D341Med (cell line): ENCODE measurements around the gene PRR14L.

ENCODE experiments used
- DNase-seq: peaks from one replicate; pipeline ENCODE4 v3.0.0; 2012; ENCODE audit warnings: low spot score

The PRR14L gene

DNA sequence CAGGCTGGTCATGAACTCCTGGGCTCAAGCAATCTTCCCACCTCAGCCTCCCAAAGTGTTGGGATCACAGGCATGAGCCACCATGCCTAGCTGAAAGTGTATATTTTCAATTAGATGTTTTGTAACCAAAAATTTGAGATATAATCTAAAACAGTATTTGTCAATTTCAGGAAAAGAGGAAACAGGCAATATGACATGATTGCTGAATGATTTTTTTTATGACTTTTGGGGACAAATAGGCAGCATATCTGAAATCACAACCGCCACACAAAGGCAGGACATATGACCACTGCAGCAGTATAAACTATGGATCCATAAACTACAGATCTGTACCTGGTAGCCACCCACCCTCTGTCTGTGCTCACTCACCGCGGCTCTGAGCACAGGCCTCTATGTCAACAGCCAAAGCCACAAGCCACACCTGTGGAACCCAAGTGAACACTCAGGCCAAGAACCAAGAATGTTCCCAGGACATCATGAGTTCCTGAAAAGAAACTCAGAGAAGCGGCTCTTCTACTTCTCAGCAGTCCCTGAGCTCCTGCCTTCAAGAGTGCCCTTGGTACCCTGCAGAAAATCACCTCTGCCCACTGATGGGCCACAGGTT lies 110.4 kb downstream of the PRR14L start:
- DNase-seq = no peak

DNA sequence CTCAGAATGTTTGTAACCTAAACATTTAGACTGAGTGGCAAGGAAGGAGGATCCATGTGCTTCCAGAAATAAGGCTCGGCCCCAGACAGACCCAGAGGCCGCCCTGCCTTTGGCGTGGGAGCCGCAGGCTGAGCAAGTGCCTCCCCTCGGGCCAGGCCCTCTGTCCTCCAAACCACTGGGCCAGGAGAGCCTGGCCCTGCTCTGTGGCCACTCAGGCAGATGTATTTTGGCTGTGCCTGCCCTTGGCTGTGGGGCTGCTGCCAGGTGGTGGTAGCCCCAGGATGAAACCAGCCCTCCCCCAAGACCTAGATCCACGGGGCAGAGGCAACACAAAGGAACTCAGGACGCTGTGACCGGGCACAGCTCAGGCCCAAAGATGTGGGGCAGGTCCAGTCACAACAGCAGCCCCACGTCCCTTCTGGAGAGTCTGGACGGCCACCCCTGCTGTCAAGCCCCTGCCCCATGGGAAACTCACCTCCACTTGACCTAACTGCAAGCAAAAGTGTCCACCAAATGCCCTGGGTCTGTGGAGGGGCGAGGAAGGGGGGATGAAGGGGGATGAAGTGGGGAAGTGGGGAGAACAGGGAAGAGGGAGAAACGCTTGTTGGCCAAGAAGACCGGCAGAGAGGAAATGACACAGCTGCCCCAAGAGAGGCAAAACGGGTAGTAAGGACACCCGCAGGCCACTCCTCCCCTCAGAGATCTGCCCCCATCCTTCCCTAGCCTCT lies 111.9 kb downstream of the PRR14L start:
- DNase-seq = no peak

DNA sequence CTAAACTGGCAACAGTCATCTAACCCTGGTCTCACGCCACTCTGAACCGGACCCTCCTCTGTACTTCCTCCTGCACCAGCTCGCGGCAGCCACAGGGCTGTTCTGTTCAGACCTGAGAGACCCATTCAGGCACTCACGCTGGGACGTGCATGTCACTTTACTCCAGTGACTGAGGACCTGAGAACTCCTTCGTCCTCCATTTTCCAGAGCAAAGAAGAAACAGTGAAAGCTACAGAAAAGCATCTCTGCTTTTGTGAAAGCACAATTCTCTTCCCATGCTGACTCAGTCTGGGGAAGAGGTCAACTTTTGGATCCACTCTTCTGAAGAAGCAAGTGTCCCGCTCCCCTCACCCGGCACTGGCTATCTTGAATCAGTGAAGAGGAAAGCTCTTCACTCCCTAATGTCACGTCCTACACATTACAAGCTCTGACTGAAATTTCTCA lies 112.5 kb downstream of the PRR14L start:
- DNase-seq = no peak

DNA sequence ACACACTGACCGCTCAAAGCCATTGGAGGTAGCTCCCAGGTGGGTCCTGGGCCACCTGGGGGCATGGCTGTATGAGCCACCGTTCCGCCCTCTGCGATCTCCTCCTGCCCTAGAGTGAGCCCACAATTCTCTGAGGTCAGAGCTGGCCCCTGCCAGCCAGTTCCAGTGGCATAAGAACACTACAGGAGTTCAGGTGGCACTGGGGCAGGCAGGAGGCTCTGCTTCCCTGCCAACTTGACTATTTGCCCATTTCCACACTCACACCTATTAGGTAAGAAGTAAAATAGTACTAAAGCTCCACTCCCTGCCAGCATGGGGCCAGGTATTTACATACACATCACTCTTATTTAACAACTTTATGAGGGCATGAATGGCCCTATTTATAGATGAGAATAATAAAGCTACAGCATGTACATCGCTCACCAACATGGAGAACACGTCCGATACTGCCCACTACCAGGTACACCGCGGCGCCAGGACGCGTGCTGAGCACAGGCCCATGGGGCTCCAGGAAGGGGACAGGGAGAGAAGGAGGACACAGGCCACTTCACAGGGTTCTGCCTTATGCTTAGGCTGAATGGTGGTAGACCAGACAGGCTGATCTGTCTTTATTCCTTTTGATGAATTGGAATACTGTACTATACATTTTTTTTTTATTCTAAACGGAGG lies 114.2 kb downstream of the PRR14L start:
- no peak for DNase-seq

DNA sequence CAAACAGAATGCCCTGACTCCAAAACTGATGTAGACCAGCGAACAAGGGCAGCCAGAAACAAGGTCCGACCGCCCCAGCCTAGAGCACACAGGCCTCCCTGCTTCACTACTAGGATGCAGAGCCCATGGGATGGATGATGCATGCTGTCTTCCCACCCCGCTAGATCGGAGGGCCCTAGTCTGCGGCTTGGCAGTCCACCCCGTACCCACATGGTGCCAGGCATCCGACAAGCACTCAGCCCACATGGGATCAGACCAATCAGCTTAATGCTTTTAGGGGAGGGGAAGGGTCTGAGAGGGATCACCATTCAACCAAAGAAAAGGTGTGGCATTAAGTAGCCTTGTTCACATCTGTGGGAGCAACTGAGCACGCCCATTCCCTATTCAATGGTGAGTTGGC lies 118.5 kb downstream of the PRR14L start:
- no peak for DNase-seq
